A549 (cell line): ENCODE data around the gene EVPL. TPM values are rescaled to one million over a fixed set of nuclear protein-coding genes. Genes with fewer than 3 reads are reported as not detected.

Experiments used
- ATAC-seq, 2 experiments: fragments of 200-7000 bp in 1 of 2; fragments of >200 bp in 1 of 2; cut with Nextera tagmentation in 1 of 2; cut with Tn5 transposase in 1 of 2; 3 replicates each; pipeline versions ENCODE4 v1.8.0 to v1.9.1; 2018 to 2020; ENCODE audit warnings: mild to moderate bottlenecking in 1 of 2, moderate library complexity in 1 of 2
- CTCF ChIA-PET: fragments of 300-600 bp; sonication (Branson Sonifier 250); formaldehyde crosslinking; extraction: SDS; loops from one replicate; lab custom pipeline; 2021; ENCODE audit warnings: antibody characterized with exemption, inconsistent platforms; lab: Yijun Ruan, JAX
- POLR2A ChIA-PET: fragments of 350-600 bp; formaldehyde crosslinking; extraction: SDS; loops from one replicate; lab custom pipeline; 2021; ENCODE audit warnings: antibody characterized with exemption, inconsistent platforms; lab: Yijun Ruan, JAX
- DNase-seq, 2 experiments: peaks; one replicate each; pipeline versions ENCODE4 v3.0.0 to v3.0.0-alpha.2; 2011 to 2016; ENCODE audit warnings: low read depth in 1 of 2, low spot score in 1 of 2
- FAIRE-seq: peaks from 2 replicates; lab custom pipeline; 2011; peaks lifted over from hg19 to GRCh38; lab: Jason Lieb, UNC
- H3K27ac ChIP-seq, 2 experiments: fragments of >200 bp; sonication (Bioruptor Twin); formaldehyde crosslinking; 3 replicates each; pipeline ENCODE4 v1.5.1; 2016 to 2017
- H3K4me1 ChIP-seq: fragments of >200 bp; sonication (Bioruptor Twin); formaldehyde crosslinking; 3 replicates; pipeline ENCODE4 v1.6.1; 2016
- H3K4me2 ChIP-seq: fragments of >200 bp; sonication (Bioruptor Twin); formaldehyde crosslinking; 3 replicates; pipeline ENCODE4 v1.6.1; 2016
- H3K4me3 ChIP-seq: fragments of >200 bp; sonication (Bioruptor Twin); formaldehyde crosslinking; 3 replicates; pipeline ENCODE4 v1.5.1; 2016
- H3K9me3 ChIP-seq: fragments of >200 bp; sonication (Bioruptor Twin); formaldehyde crosslinking; 3 replicates; pipeline ENCODE4 v1.6.1; 2016
- ATOH8 ChIP-seq: fragments of 250-450 bp; sonication (Bioruptor Pico); IDR thresholded peaks from 2 replicates; pipeline ENCODE4 v1.5.0; 2020; ENCODE audit warnings: low read depth, mild to moderate bottlenecking, moderate library complexity
- BCL3 ChIP-seq: fragments of >200 bp; sonication (Bioruptor Twin); formaldehyde crosslinking; IDR thresholded peaks from 3 replicates; pipeline ENCODE4 v1.6.1; 2016
- CEBPB ChIP-seq, 2 experiments: fragments of >200 bp in 1 of 2; sonication (Bioruptor Twin) in 1 of 2; formaldehyde crosslinking in 1 of 2; IDR thresholded peaks; 2 replicates each; pipeline ENCODE4 v1.6.1; 2012 to 2016
- CTCF ChIP-seq: fragments of >200 bp; sonication (Bioruptor Twin); formaldehyde crosslinking; IDR thresholded peaks from 3 replicates; pipeline ENCODE4 v1.5.1; 2016
- E2F6 ChIP-seq: IDR thresholded peaks from 2 replicates; pipeline ENCODE4 v1.6.1; 2012; ENCODE audit warnings: low read depth, borderline replicate concordance
- GATA3 ChIP-seq: IDR thresholded peaks from 2 replicates; pipeline ENCODE4 v1.6.1; 2012; ENCODE audit warnings: borderline replicate concordance
- HES2 ChIP-seq: fragments of >200 bp; sonication (Bioruptor Twin); formaldehyde crosslinking; IDR thresholded peaks from 2 replicates; pipeline ENCODE4 v1.6.1; 2016
- JUN ChIP-seq, 2 experiments: fragments of >200 bp; sonication (Bioruptor Twin); formaldehyde crosslinking; IDR thresholded peaks; 2 replicates in 1 of 2; 3 replicates in 1 of 2; pipeline ENCODE4 v1.6.1; 2016 to 2017
- JUNB ChIP-seq: fragments of >200 bp; sonication (Bioruptor Twin); formaldehyde crosslinking; IDR thresholded peaks from 2 replicates; pipeline ENCODE4 v1.6.1; 2016
- MAX ChIP-seq: IDR thresholded peaks from 2 replicates; pipeline ENCODE4 v1.6.1; 2012
- MYC ChIP-seq: IDR thresholded peaks from 2 replicates; pipeline ENCODE4 v1.6.1; 2012; ENCODE audit warnings: mild to moderate bottlenecking, inconsistent platforms, low read length, improper control_type of control experiment, borderline replicate concordance
- NFE2L2 ChIP-seq: fragments of 150-350 bp; conservative IDR thresholded peaks from 2 replicates; pipeline ENCODE4 v1.6.1; 2014; ENCODE audit warnings: low read length
- POLR2A ChIP-seq: IDR thresholded peaks from 2 replicates; pipeline ENCODE4 v1.6.1; 2012; ENCODE audit warnings: mild to moderate bottlenecking, low read length
- POLR2AphosphoS2 ChIP-seq: conservative IDR thresholded peaks from 2 replicates; pipeline ENCODE4 v1.6.1; 2012; ENCODE audit warnings: low read length, improper control_type of control experiment, inconsistent platforms
- RAD21 ChIP-seq, 2 experiments: fragments of >200 bp in 1 of 2; sonication (Bioruptor Twin) in 1 of 2; formaldehyde crosslinking in 1 of 2; IDR thresholded peaks in 1 of 2; conservative IDR thresholded peaks in 1 of 2; 2 replicates in 1 of 2; 3 replicates in 1 of 2; pipeline ENCODE4 v1.6.1; 2012 to 2018; ENCODE audit warnings: inconsistent platforms in 1 of 2
- WGBS: methylation state at CpG from one replicate; pipeline ENCODE4 v1.1.6; 2017; ENCODE audit errors: missing lambda C conversion rate; 5-methylcytosine and 5-hydroxymethylcytosine counted together
- polyA plus RNA-seq, 4 experiments: library from polyadenylated mRNA; depleted of rRNA in 3 of 4; stranded (reverse); fragments of >200 nt; fragmentation: RNase III in 1 of 4; extraction: RNeasy Plus Mini Kit Qiagen cat#74134 plus additional on column Dnase treatment in 1 of 4; gene quantifications; 2 replicates in 3 of 4; 3 replicates in 1 of 4; pipeline ENCODE4 v1.2.3, GENCODE V29; 2011 to 2017

EVPL gene
- polyA plus RNA-seq, 2 of the 4 experiments (the other 2 are of a cell fraction): 4.1 to 13.9 TPM

GRCh38 chr17:76050538-76051467, 23.7 kb upstream of the EVPL start (continued):
- TF ChIP-seq E2F6: no peak

- ChIA-PET CTCF (interaction anchor here (0.6 to 2.5 kb wide), 4 partner anchors 21 to 50 kb away, joined by 3 to 15 read pairs (median 7); no protein-coding TSS in a partner anchor), POLR2A (no interaction called here)
- Histone ChIP-seq H3K4me2 (no peak overlapping the region), H3K9me3 (no peaks in the 10 kb centered on the region), H3K27ac (no peak overlapping the region), H3K4me3 (no peak overlapping the region), H3K4me1 (peaks cover 7% of the 10 kb centered on the region; the same call in 2 of the 3 replicates)
- FAIRE-seq: no peak
- TF ChIP-seq HES2 (no peak), GATA3 (no peak), POLR2A (no peak), NFE2L2 (no peak), BCL3 (no peak), MAX (no peak), JUNB (no peak), ATOH8 (CRISPR knock-in tag) (no peak)
- WGBS: 93% methylated on average over 15 of the region's 15 CpGs
- DNase-seq: no peak
- no peak for ATAC-seq
Measured at GRCh38 chr17:76049836-76050537, 22.9 kb upstream of the EVPL start.

- H3K4me1 ChIP-seq: peaks cover 7% of the 10 kb centered on the region; the same call in 2 of the 3 replicates
- ChIA-PET CTCF (interaction anchor here (0.7 to 2.5 kb wide), 4 partner anchors 35 to 106 kb away, joined by 3 to 15 read pairs (median 8); no protein-coding TSS in a partner anchor), POLR2A (no interaction called here)
- DNase-seq (no peak), FAIRE-seq (no peak), ATAC-seq (no peak)
- no peak overlapping the region for H3K4me3 ChIP-seq
- no peak overlapping the region for H3K27ac ChIP-seq
- no peak for TF ChIP-seq MYC
- TF ChIP-seq CEBPB (IDR thresholded peaks at IDR 0.05): no peak
- no peak for TF ChIP-seq POLR2AphosphoS2
- TF ChIP-seq JUN (IDR thresholded peaks at IDR 0.05): no peak
- no peak for TF ChIP-seq RAD21 (conservative IDR thresholded peaks at IDR 0.05 in 1 of 2, IDR thresholded peaks at IDR 0.05 in 1 of 2)
- no peak for TF ChIP-seq CTCF
- no peak overlapping the region for H3K4me2 ChIP-seq
- H3K9me3 ChIP-seq: no peaks in the 10 kb centered on the region
- WGBS: 88% methylated on average over 3 of the region's 3 CpGs
Measured at GRCh38 chr17:76049239-76049638, 22.1 kb upstream of the EVPL start.
